Measurements from ENCODE around the gene ASS1.

- TF ChIP-seq CTCF (IDR thresholded peaks at IDR 0.05) (no peak), POLR2A (IDR thresholded peaks at IDR 0.05) (no peak)
Observed at GRCh38 chr9:130402645-130403440, 41.9 kb upstream of the ASS1 start.

Data from uterus (tissue), 2 donors.